HepG2 (cell line): ENCODE data around the gene TNXB. TPM values are rescaled to one million over a fixed set of nuclear protein-coding genes. Genes with fewer than 3 reads are reported as not detected.

ENCODE experiments used
- CC2D1A ChIP-seq: sonication (generic); formaldehyde crosslinking; IDR thresholded peaks from 2 replicates; pipeline ENCODE4 v1.8.1; 2023; ENCODE audit warnings: mild to moderate bottlenecking, missing genetic modification reagents
- CHD4 ChIP-seq: fragments of 200-600 bp; sonication (generic); IDR thresholded peaks from 2 replicates; pipeline ENCODE4 v1.7.0; 2017; ENCODE audit warnings: mild to moderate bottlenecking, low read length, borderline replicate concordance
- HBP1 ChIP-seq: IDR thresholded peaks from 2 replicates; pipeline ENCODE4 v1.6.1; 2016; ENCODE audit warnings: low read depth, control low read depth
- MXD4 ChIP-seq: IDR thresholded peaks from 2 replicates; pipeline ENCODE4 v1.6.1; 2016; ENCODE audit warnings: mild to moderate bottlenecking, missing biosample characterization, missing genetic modification reagents
- NFYC ChIP-seq: IDR thresholded peaks from 2 replicates; pipeline ENCODE4 v1.6.1; 2016; ENCODE audit warnings: missing genetic modification reagents, missing compliant biosample characterization
- NR2F1 ChIP-seq, 2 experiments: fragments of 450-650 bp in 1 of 2; formaldehyde crosslinking in 1 of 2; IDR thresholded peaks; 2 replicates each; pipeline versions ENCODE4 v1.5.0 to v1.6.1; 2016 to 2020; ENCODE audit warnings: mild to moderate bottlenecking in 1 of 2, missing compliant biosample characterization in 1 of 2, missing genetic modification reagents in 1 of 2, moderate library complexity in 1 of 2
- SMAD9 ChIP-seq: sonication (generic); formaldehyde crosslinking; IDR thresholded peaks from 2 replicates; pipeline ENCODE4 v1.5.1; 2020; ENCODE audit warnings: mild to moderate bottlenecking, missing genetic modification reagents
- TEAD2 ChIP-seq: sonication (generic); formaldehyde crosslinking; IDR thresholded peaks from 2 replicates; pipeline ENCODE4 v1.9.0; 2021; ENCODE audit warnings: missing genetic modification reagents
- ZBTB26 ChIP-seq: IDR thresholded peaks from 2 replicates; pipeline ENCODE4 v1.6.1; 2016; ENCODE audit warnings: missing compliant biosample characterization, missing genetic modification reagents, borderline replicate concordance
- ZFYVE20 ChIP-seq: sonication (generic); formaldehyde crosslinking; IDR thresholded peaks from 2 replicates; pipeline ENCODE4 v1.8.0; 2023; ENCODE audit warnings: low read depth, mild to moderate bottlenecking, moderate library complexity, missing genetic modification reagents, borderline replicate concordance
- ZNF276 ChIP-seq: sonication (generic); formaldehyde crosslinking; IDR thresholded peaks from 2 replicates; pipeline ENCODE4 v1.4.0; 2020; ENCODE audit warnings: mild to moderate bottlenecking, low read depth, missing genetic modification reagents
- ZNF318 ChIP-seq: sonication (generic); formaldehyde crosslinking; IDR thresholded peaks from 2 replicates; pipeline ENCODE4 v1.4.0; 2020; ENCODE audit warnings: mild to moderate bottlenecking, missing genetic modification reagents
- ZNF432 ChIP-seq: sonication (generic); formaldehyde crosslinking; IDR thresholded peaks from 2 replicates; pipeline ENCODE4 v1.5.0; 2020; ENCODE audit warnings: missing genetic modification reagents, mild to moderate bottlenecking, borderline replicate concordance
- ZNF44 ChIP-seq: sonication (generic); formaldehyde crosslinking; IDR thresholded peaks from 2 replicates; pipeline ENCODE4 v1.5.1; 2020; ENCODE audit warnings: mild to moderate bottlenecking, missing genetic modification reagents
- ZNF556 ChIP-seq: sonication (generic); formaldehyde crosslinking; IDR thresholded peaks from 2 replicates; pipeline ENCODE4 v1.4.0; 2020; ENCODE audit warnings: mild to moderate bottlenecking, missing genetic modification reagents, borderline replicate concordance
- polyA plus RNA-seq, 8 experiments: library from polyadenylated mRNA; depleted of rRNA in 3 of 8; stranded (reverse) in 7 of 8; unstranded in 1 of 8; fragments of >200 nt; fragmentation: Illumina TruSeq in 4 of 8; extraction: Trizol in 4 of 8; gene quantifications; 2 replicates each; pipeline versions ENCODE4 v1.2.1 to v1.2.3, GENCODE V29; 2011 to 2016; ENCODE audit warnings: low read depth in 4 of 8, missing spikeins in 1 of 8, mixed read lengths in 1 of 8; ENCODE audit not compliant: insufficient read depth in 1 of 8
- total RNA-seq, 5 experiments: library from RNA; depleted of rRNA; stranded (reverse); fragments of >200 nt; fragmentation: Illumina TruSeq; extraction: Trizol; gene quantifications; 2 replicates each; pipeline ENCODE4 v1.2.3, GENCODE V29; 2016; ENCODE audit warnings: low read depth in 1 of 5

The TNXB gene
- total and polyA plus RNA-seq, 2 of the 13 experiments (the other 11 are each of a cell fraction or from before 2014, with no cell fraction given): 1.6 to 2.7 TPM

- TF ChIP-seq ZFYVE20 (CRISPR knock-in tag) (no peak), CHD4 (no peak), SMAD9 (CRISPR knock-in tag) (0 out of 2 replicates have a peak, but pooled peaks have one; percentile 33), NR2F1 (CRISPR knock-in tag; IDR thresholded peaks at IDR 0.05) (peak in 1 of 2 experiments; percentile 14; a peak in 1 of 4 replicates), ZNF432 (CRISPR knock-in tag) (no peak), HBP1 (peak; percentile 61; the same call in 1 of the 2 replicates), ZNF318 (CRISPR knock-in tag) (no peak), MXD4 (peak; percentile 82; the same call in 1 of the 2 replicates), ZBTB26 (CRISPR knock-in tag) (peak; percentile 58; the same call in 1 of the 2 replicates), ZNF556 (peak; percentile 53; the same call in 1 of the 2 replicates), NFYC (peak; percentile 30; the same call in 1 of the 2 replicates), ZNF276 (CRISPR knock-in tag) (no peak), ZNF44 (CRISPR knock-in tag) (no peak), CC2D1A (CRISPR knock-in tag) (no peak), TEAD2 (CRISPR knock-in tag) (0 out of 2 replicates have a peak, but pooled peaks have one; percentile 51)
Measured at GRCh38 chr6:32118782-32119628, 9.9 kb upstream of the TNXB start (continued).
